ENCODE data around the gene RDH16.
"Not testable (repeated sequence)": the region's sequence is repeated elsewhere in the genome, so short reads cannot be mapped to it uniquely, and the experiment has no call there.

Gene RDH16

DNA sequence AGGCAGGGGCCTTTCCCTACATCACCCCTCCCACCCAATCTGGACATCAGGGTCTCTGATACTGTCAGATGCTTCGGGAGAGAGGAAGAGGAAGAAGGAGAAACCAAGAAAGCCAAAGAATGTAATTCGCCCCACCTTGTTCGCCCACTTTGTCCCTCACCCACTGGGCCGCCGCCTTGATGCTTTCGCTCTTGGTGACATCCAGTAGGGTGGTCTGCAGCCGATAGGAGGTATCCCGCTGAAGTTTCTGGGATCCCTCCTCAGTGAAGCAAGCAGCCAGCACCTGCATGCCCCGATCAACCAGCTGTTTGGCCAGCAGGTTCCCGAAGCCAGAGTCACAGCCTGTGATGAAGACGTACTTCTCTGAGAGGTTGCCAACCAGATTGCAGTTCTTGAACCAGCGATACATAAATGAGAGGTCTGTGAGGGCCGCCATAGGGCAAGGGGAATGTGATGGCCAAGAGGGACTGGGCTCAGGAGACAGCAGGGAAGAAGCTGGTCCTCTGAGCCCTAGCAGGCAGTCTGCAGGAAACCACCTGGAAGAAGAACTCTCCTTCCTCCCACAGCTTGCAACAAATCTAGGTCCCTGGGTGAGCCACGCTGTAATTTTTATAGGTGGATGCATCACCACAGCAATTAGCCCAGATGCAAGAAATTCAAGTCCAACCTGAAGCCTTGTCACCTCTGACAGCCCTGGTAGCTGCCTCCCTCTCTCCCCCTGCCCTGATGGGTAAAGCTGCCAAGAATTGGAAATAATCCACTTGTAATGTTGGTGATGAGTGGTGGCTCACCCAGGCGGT lies 23.4 kb downstream of the RDH16 start, which contains the start of gene SDR9C7:
Gene SDR9C7 (minus strand): TSS at position 583 of the 800 bp plus-strand sequence. CDS start 147 bp downstream, at position 436.
- in situ Hi-C loops (cut with HindIII; ENCODE audit: low pct_ligation_motif_present, low pct_unique_long_range_greater_than_20kb, low sequenced_read_pairs) = no loop called here
- DNase-seq = no peak

DNA sequence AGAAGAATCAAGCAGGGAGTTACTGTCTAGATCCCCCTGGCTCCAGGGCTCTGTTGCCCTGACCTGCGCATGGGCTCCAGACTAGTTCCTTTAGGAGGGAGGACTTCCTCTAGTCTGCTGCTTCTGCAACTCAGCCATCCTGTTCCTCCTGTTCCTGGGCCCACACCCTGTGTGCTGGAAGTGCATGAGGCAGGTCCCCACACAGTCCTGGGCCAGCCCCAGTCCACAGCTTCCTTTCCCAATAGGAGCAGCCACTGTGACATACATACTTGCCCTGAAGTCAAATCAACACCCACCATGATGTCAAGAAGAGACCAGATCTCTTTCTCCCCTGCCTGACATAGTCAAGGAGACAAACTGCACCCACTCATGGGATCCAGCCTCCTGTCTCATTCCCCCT lies 24.5 kb downstream of the RDH16 start:
- in situ Hi-C loops (cut with HindIII; ENCODE audit: low pct_ligation_motif_present, low pct_unique_long_range_greater_than_20kb, low sequenced_read_pairs) = no loop called here
- no peak for DNase-seq

DNA sequence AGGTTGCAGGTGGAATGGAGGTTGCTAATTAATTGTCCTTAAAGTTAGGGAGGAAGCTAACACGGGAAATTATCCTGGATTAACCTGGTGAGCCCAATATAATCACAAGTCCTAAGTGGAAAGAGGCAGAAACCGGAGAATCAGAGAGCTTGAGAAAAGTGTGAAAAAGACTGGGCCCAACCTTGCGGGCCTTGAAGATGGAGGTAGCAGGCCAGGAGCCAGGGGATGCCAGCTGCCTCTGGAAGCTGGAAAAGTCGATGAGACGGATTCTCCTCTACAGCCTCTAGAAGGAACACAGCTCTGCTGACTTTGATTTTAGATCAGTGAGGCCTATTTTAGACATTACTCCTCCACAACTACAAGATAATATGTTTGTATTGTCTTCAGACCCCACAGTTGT lies 25.3 kb downstream of the RDH16 start:
- in situ Hi-C loops (cut with HindIII; ENCODE audit: low pct_ligation_motif_present, low pct_unique_long_range_greater_than_20kb, low sequenced_read_pairs) = no loop called here
- DNase-seq = no peak

DNA sequence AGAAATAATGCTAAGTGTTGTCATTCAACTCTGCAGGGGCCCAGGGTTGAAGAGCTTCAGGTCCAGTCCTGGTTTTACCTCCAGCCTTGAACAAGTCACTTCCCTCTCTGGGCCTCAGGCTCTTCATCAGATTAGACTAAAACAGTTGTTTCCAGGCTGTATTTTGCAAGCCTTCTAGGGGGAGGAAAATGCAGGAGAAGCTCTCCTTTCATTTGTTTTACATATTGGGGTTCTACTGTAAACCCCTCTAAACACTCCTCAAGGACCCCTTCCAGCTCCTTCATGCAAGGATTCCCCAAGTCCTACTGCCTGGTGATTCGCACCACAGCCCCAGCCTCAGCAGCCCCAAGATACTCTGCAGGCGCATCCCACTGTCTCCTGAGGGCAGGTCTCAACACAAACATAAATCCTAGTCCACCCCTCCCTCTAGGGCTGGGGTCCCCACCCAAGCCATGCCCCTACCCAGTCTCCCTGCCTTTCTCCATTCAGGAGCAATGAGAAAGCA lies 25.9 kb downstream of the RDH16 start:
- in situ Hi-C loops (cut with HindIII; ENCODE audit: low pct_ligation_motif_present, low pct_unique_long_range_greater_than_20kb, low sequenced_read_pairs) = no loop called here
- peak; percentile 22 for DNase-seq

DNA sequence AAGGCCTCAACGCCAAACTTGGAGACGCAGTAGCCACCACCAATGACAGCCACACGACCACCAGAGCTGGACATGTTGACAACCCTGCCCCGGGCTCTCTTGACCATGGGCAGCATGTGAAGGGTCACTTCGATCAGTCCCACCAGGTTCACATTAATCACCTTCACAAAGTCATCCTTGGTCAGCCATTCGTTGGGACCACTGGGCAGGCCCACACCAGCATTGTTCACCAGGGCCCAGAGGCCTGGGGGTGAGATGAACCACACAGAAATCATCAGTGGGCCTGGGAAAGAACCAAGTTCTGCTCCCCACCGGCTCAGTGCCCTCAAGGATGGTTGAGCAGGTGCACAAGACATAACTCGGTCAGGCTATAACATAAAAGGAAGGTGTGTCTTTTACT lies 27.2 kb downstream of the RDH16 start:
- no peak for DNase-seq
- in situ Hi-C loops (cut with HindIII; ENCODE audit: low pct_ligation_motif_present, low pct_unique_long_range_greater_than_20kb, low sequenced_read_pairs) = no loop called here

DNA sequence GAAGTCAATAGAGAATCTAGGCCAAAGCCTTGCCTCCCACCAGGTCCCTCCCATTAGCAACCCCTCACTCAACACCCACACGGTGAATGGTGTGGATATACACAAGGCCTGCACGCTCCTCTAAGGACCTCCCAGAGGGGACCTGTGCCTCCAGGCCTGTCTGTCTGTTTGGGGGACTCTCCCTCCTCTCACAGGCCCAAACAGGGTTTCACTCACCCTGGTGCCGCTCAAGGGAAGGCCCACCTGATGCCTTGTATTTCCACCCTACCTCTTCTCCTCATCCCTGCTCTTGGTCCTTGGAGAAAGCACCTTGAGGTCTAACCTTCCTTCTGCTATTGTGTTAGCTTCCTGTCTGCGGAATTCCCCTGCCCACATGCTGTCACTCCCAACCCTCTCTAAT lies 27.6 kb downstream of the RDH16 start:
- in situ Hi-C loops (cut with HindIII; ENCODE audit: low pct_ligation_motif_present, low pct_unique_long_range_greater_than_20kb, low sequenced_read_pairs) = loop anchor here (10.0 kb wide), 1 partner anchor 65 kb away; no protein-coding TSS in a partner anchor
- DNase-seq = no peak

DNA sequence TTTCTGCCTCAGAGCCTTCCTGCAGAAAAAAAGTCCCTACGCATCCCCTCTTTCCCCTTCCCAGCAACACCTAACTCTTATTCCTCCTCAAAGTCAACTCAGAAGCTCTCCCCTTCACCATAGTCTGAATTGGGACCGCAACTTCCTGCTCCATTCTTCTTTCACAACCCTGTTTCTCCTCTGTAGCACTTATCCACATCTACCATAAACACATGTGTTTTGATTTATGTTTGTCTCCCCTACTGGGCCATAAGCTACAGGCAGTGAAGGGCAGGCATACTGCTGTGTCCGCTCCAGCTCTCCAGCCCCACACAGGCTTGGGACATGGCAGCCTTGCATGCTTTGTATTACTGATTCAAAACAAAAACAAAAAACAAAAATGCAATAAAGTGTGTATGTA lies 29.1 kb downstream of the RDH16 start:
- in situ Hi-C loops (cut with HindIII; ENCODE audit: low pct_ligation_motif_present, low pct_unique_long_range_greater_than_20kb, low sequenced_read_pairs) = loop anchor here (10.0 kb wide), 1 partner anchor 63 kb away; no protein-coding TSS in a partner anchor
- DNase-seq = no peak

DNA sequence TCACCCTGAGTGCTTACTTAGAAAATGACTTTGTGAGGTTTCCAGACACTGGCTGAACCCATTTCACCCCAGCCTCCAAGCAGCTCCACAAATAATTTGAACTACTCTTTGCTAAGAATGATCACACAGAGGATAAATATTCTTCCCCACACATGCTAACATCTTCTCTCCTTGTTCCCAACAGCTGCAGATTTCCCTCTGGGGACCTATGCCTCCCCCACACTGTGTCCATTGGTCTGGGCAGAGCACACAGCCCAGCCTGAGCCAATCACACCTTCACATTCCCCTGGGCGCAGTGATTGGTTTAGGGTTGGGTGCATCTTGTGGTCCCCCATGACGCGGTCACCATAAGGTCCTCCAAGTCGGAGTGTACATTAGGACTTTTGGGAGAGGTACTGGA lies 30.1 kb downstream of the RDH16 start:
- in situ Hi-C loops (cut with HindIII; ENCODE audit: low pct_ligation_motif_present, low pct_unique_long_range_greater_than_20kb, low sequenced_read_pairs) = loop anchor here (10.0 kb wide), 1 partner anchor 62 kb away; no protein-coding TSS in a partner anchor
- DNase-seq = no peak

DNA sequence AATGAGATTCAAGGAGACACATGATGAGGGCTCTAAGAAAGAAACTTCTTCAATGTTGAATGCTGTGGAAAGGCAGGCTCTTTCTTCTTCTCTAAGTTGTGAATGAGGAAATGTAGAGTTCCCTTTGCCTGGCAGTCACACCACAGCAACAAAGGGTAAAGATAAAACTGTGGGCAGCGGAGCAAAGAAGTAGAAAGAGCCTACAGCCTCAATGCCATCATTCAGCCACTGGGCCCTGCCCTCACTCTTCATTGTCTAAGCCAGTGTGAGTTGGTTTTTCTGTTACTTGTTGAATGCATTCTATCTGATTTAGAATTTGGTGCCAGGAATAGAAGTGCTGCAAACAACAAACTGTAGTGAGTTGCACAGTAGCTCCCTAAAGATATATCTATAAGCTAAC lies 35.4 kb downstream of the RDH16 start:
- in situ Hi-C loops (cut with HindIII; ENCODE audit: low pct_ligation_motif_present, low pct_unique_long_range_greater_than_20kb, low sequenced_read_pairs) = loop anchor here (10.0 kb wide), 1 partner anchor 57 kb away; no protein-coding TSS in a partner anchor
- no peak for DNase-seq

DNA sequence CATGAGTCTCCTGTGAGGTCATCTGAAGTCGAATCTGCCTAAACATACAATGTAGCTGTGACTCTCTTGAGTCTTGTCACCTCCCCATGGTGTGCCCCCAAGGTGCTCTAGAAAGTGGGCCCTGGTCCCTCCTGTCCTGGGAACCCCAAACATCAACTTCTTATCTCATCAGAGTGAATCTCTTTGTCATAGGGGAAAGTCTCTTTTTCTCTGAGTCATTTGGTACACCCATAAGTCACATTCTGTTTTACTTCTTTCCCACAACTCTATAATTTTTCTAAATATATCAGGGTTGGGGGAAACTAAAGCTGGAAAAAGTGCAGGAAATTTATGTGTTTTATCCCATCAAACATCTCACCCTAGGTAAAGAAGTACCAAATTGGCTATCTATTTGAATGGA lies 36.1 kb downstream of the RDH16 start:
- in situ Hi-C loops (cut with HindIII; ENCODE audit: low pct_ligation_motif_present, low pct_unique_long_range_greater_than_20kb, low sequenced_read_pairs) = loop anchor here (10.0 kb wide), 1 partner anchor 57 kb away; no protein-coding TSS in a partner anchor
- DNase-seq = no peak

DNA sequence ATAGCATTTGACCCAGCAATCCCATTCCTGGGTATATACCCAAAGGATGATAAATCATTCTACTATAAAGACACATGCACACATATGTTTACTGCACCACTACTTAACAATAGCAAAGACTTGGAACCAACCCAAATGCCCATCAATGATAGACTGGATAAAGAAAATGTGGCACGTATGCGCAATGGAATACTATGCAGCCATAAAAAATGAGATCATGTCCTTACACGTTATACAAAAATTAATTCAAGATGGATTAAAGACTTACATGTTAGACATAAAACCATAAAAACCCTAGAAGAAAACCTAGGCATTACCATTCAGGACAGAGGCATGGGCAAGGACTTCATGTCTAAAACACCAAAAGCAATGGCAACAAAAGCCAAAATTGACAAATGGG lies 39.3 kb downstream of the RDH16 start:
- in situ Hi-C loops (cut with HindIII; ENCODE audit: low pct_ligation_motif_present, low pct_unique_long_range_greater_than_20kb, low sequenced_read_pairs); DNase-seq: not testable (repeated sequence)

DNA sequence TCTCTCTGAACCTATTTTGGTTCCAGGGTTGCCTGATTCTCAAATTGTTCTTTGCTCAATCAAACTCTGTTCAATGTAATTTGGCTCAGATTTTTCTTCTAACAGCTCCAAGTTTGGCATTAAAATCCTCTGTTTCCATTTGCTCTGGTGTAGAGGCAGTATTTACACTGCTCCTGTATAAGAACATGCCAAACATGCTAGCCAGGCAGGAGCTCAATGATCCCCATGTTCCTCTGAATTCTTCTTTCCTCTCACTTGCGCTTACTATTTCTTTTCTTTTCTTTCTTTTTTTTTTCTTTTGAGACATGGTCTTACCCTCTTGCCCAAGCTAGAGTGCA lies 40.4 kb downstream of the RDH16 start:
- DNase-seq = no peak
- in situ Hi-C loops (cut with HindIII; ENCODE audit: low pct_ligation_motif_present, low pct_unique_long_range_greater_than_20kb, low sequenced_read_pairs) = no loop called here

DNA sequence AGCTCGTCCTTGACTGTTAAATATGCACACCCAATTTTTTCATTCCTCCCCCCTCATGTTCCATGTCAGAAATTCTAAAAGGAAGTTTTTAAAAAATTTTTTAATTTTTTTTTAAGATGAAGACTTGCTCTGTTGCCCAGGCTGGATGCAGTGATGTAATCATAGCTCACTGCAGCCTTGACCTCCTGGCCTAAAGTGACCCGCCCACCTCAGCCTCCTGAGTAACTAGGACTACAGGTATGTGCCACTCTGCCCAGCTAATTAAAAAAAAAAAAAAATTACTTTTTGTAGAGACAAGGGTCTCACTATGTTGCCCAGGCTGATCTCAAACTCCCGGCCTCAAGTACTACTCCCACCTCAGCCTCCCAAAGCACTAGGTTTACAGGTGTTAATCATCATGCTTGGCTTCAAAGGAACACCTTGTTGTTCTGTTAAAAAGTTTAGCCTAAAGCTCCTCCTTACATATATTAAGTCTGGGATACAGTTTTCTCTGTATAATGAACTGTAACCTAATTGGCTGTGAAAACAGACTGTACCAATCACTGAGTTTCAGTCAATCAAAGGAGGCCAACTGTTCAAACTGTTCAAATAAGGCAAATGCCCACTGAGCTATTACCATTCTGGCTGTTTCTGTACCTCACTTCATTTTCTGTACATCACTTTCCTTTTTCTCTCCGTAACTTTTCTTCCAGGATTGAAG lies 41.0 kb downstream of the RDH16 start:
- DNase-seq = no peak
- in situ Hi-C loops (cut with HindIII; ENCODE audit: low pct_ligation_motif_present, low pct_unique_long_range_greater_than_20kb, low sequenced_read_pairs) = no loop called here

DNA sequence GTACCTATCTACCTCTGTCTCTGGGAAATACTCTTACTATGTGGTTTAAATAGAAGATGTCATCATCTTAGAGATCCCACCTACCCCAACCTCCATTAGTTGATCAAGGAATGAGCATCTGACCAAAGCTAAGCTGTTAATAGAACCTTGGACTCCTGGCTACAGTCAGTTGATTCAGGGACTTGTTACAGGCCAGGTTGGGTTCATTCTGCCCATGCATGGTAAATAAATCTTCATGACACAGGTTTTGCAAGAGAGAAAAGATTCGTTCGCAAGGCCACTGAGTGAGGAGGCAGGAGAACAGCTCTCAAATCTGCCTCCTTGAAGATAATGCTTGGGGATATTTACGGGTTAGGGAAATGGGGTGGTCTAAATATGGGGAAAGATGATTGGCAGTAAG lies 42.7 kb downstream of the RDH16 start:
- in situ Hi-C loops (cut with HindIII; ENCODE audit: low pct_ligation_motif_present, low pct_unique_long_range_greater_than_20kb, low sequenced_read_pairs) = no loop called here
- no peak for DNase-seq

DNA sequence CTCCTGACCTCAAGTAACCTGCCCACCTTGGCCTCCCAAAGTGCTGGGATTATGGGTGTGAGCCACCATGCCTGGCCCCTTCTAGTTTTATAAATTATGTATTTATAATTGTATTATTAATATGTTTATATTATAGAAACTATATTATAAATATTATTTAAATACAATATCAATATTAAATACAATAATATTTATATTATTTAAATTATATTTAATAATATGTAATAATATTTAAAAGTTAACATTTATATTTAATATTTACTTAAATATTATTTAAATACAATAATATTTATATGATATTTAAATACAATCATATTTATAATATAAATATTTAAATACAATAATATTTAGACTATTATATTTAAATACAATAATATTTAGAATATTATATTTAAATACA lies 43.2 kb downstream of the RDH16 start:
- DNase-seq = no peak
- in situ Hi-C loops (cut with HindIII; ENCODE audit: low pct_ligation_motif_present, low pct_unique_long_range_greater_than_20kb, low sequenced_read_pairs) = no loop called here

DNA sequence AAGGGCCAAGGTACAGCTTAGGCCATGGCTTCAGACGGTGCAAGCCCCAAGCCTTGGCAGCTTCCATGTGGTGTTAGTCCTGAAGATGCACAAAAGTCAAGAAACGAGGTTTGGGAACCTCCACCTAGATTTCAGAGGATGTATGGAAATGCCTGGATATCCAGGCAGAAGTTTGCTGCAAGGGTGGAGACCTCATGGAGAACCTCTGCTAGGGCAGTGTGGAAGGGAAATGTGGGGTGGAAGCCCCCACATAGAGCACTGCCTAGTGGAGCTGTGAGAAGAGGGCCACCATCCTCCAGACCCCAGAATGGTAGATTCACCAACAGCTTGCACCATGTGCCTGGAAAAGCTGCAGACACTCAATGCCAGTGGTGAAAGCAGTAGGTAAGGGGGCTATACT lies 48.0 kb downstream of the RDH16 start:
- in situ Hi-C loops (cut with HindIII; ENCODE audit: low pct_ligation_motif_present, low pct_unique_long_range_greater_than_20kb, low sequenced_read_pairs); DNase-seq: not testable (repeated sequence)

DNA sequence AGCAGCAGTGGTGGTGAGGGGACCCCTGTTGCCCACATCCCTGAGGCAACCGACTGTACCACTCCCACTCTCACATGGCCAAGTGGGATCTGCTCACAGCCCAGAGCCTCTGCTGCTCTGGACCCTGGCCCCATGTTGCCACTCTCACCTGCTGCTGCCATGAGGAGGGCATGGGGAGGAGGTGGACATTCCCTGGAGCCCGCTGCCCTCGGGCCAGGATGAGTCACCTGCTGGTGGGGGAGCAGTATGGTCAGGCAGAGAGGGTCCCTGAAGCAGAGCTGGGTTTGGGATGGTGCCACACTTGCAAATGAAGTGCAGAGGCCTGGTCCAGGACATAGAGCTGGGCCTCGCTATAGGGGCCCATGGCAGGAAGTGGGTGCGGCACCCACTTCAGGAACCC lies 49.3 kb downstream of the RDH16 start:
- in situ Hi-C loops (cut with HindIII; ENCODE audit: low pct_ligation_motif_present, low pct_unique_long_range_greater_than_20kb, low sequenced_read_pairs) = no loop called here
- DNase-seq = no peak

DNA sequence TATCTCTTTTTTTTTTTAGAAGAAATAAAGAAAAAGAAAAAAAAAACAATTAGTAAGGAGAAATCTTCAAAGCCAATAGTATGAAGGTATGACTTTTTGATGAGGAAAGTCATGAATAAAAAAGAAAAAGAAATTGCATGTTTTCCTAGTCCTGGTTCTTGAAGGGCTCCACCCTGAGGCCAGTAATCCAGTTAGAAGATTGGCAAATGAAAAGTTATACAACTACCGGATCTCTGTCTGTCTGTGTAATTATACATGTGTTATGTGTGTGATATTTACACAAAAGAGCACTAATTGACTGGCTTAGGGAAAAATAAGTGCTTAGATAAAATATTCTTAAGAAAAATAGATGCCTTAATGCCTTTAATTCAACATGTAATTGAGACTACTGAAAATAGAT lies 51.6 kb downstream of the RDH16 start:
- in situ Hi-C loops (cut with HindIII; ENCODE audit: low pct_ligation_motif_present, low pct_unique_long_range_greater_than_20kb, low sequenced_read_pairs) = no loop called here
- DNase-seq = no peak

DNA sequence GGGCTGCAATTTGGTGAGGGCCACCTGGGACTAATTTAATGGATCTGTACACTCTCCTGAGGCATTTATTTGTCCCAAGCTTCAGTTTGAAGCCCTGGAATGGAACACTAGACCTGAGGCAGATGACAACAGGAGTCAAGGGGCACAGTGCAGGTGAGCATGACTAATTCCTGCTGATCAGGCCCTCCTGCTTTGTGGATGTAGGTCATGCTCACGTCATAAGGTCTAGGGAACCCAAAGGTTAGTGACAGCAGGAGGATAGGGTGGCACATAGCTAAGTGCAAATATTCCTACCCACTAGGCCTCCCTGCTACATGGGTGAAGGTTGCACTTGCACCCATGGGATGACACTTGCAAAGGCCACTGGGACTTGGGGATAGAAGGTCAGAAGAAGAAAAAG lies 54.0 kb downstream of the RDH16 start:
- no peak for DNase-seq
- in situ Hi-C loops (cut with HindIII; ENCODE audit: low pct_ligation_motif_present, low pct_unique_long_range_greater_than_20kb, low sequenced_read_pairs) = no loop called here

Data from ACHN (cell line).